K562 (cell line): Measurements from ENCODE around the gene METTL6. TPM values are rescaled to one million over a fixed set of nuclear protein-coding genes. Genes with fewer than 3 reads are reported as not detected.

Source experiments
- CREB1 ChIP-seq, 2 experiments: sonication (generic) in 1 of 2; formaldehyde crosslinking in 1 of 2; IDR thresholded peaks; 2 replicates each; pipeline versions ENCODE4 v1.6.1 to v1.8.0; 2012 to 2022; ENCODE audit warnings: inconsistent platforms in 1 of 2, mild to moderate bottlenecking in 1 of 2, missing genetic modification reagents in 1 of 2, moderate library complexity in 1 of 2
- DIDO1 ChIP-seq: fragments of 450-650 bp; IDR thresholded peaks from 2 replicates; pipeline ENCODE4 v1.6.1; 2016; ENCODE audit warnings: low read depth, missing biosample characterization, missing genetic modification characterization
- ETV6 ChIP-seq, 3 experiments: fragments of 150-350 bp in 1 of 3; sonication (generic) in 1 of 3; formaldehyde crosslinking in 1 of 3; IDR thresholded peaks; 2 replicates each; pipeline versions ENCODE4 v1.6.1 to v1.8.0; 2014 to 2022; ENCODE audit warnings: borderline replicate concordance in 2 of 3, low read depth in 2 of 3, antibody characterized with exemption in 1 of 3, low read length in 1 of 3, mild to moderate bottlenecking in 1 of 3, missing genetic modification reagents in 1 of 3
- FOXK2 ChIP-seq, 2 experiments: fragments of 450-650 bp; IDR thresholded peaks in 1 of 2; conservative IDR thresholded peaks in 1 of 2; 2 replicates each; pipeline ENCODE4 v1.6.1; 2016; ENCODE audit warnings: low read depth in 2 of 2, mild to moderate bottlenecking in 1 of 2
- FOXP1 ChIP-seq: sonication (generic); formaldehyde crosslinking; IDR thresholded peaks from 2 replicates; pipeline ENCODE4 v1.8.0; 2022; ENCODE audit warnings: mild to moderate bottlenecking, missing genetic modification reagents
- HDAC2 ChIP-seq: fragments of 450-650 bp; IDR thresholded peaks from 2 replicates; pipeline ENCODE4 v1.6.1; 2016; ENCODE audit warnings: mild to moderate bottlenecking
- HNRNPUL1 ChIP-seq: fragments of 200-400 bp; formaldehyde crosslinking; IDR thresholded peaks from 2 replicates; pipeline ENCODE4 v1.6.1; 2017; ENCODE audit warnings: low read length
- KDM4B ChIP-seq, 2 experiments: fragments of 450-650 bp in 1 of 2; sonication (generic) in 1 of 2; IDR thresholded peaks; 2 replicates each; pipeline ENCODE4 v1.6.1; 2016 to 2017; ENCODE audit warnings: borderline replicate concordance in 2 of 2, antibody characterized with exemption in 1 of 2, low read depth in 1 of 2, mild to moderate bottlenecking in 1 of 2
- KLF16 ChIP-seq: IDR thresholded peaks from 2 replicates; pipeline ENCODE4 v1.6.1; 2016; ENCODE audit warnings: antibody characterized with exemption
- MNT ChIP-seq, 2 experiments: fragments of 450-650 bp; conservative IDR thresholded peaks; 2 replicates each; pipeline ENCODE4 v1.6.1; 2017; ENCODE audit warnings: mild to moderate bottlenecking in 2 of 2, moderate library complexity in 2 of 2
- NBN ChIP-seq: fragments of 450-650 bp; IDR thresholded peaks from 2 replicates; pipeline ENCODE4 v1.6.1; 2016; ENCODE audit warnings: low read depth, mild to moderate bottlenecking
- NKRF ChIP-seq: fragments of 450-650 bp; IDR thresholded peaks from 2 replicates; pipeline ENCODE4 v1.6.1; 2016; ENCODE audit warnings: borderline replicate concordance
- NONO ChIP-seq, 2 experiments: fragments of 200-400 bp in 1 of 2; fragments of 450-650 bp in 1 of 2; formaldehyde crosslinking in 1 of 2; IDR thresholded peaks; 2 replicates each; pipeline ENCODE4 v1.6.1; 2017; ENCODE audit warnings: low read depth in 2 of 2, mild to moderate bottlenecking in 2 of 2, moderate library complexity in 2 of 2, low read length in 1 of 2
- PHF8 ChIP-seq: fragments of 200-600 bp; sonication (generic); IDR thresholded peaks from 2 replicates; pipeline ENCODE4 v1.6.1; 2012; ENCODE audit warnings: mixed run types, mild to moderate bottlenecking, inconsistent platforms, low read length, moderate library complexity, borderline replicate concordance
- ZBTB26 ChIP-seq: fragments of 450-650 bp; formaldehyde crosslinking; IDR thresholded peaks from 2 replicates; pipeline ENCODE4 v1.4.0; 2022; ENCODE audit warnings: missing genetic modification characterization
- ZNF324 ChIP-seq: fragments of 250-450 bp; sonication (Bioruptor Pico); IDR thresholded peaks from 2 replicates; pipeline ENCODE4 v1.4.0; 2020; ENCODE audit warnings: mild to moderate bottlenecking
- polyA plus RNA-seq, 8 experiments: library from polyadenylated mRNA; depleted of rRNA in 4 of 8; stranded (reverse) in 5 of 8; unstranded in 3 of 8; fragments of >200 nt; fragmentation: Nextera tagmentation in 2 of 8; fragmentation: Illumina TruSeq in 1 of 8; extraction: Ambion mirVana in 2 of 8; extraction: Trizol in 1 of 8; gene quantifications; 2 replicates each; pipeline versions ENCODE4 v1.2.1 to v1.2.3, GENCODE V29; 2011 to 2014; ENCODE audit warnings: inconsistent platforms in 1 of 8, missing spikeins in 1 of 8
- total RNA-seq, 7 experiments: library from RNA; depleted of rRNA in 6 of 7; stranded (reverse); fragments of >200 nt in 6 of 7; fragmentation: Illumina TruSeq in 2 of 7; extraction: Trizol in 2 of 7; gene quantifications; 2 replicates each; pipeline versions ENCODE4 v1.2.1 to v1.2.3, GENCODE V29; 2011 to 2021; ENCODE audit warnings: low replicate concordance in 1 of 7

The METTL6 gene
- total and polyA plus RNA-seq, 9 of the 15 experiments (the other 6 are each of a cell fraction or from before 2014, with no cell fraction given): 18.8 to 61.5 (median 33.9) TPM

- TF ChIP-seq PHF8 (peak; percentile 95), KLF16 (peak; percentile 32; the same call in 1 of the 2 replicates), FOXP1 (CRISPR knock-in tag) (0 out of 2 replicates have a peak, but pooled peaks have one; percentile 13), CREB1 (IDR thresholded peaks at IDR 0.05) (no peak; the same call in 1 of the 2 replicates), CREB1 (CRISPR knock-in tag; IDR thresholded peaks at IDR 0.05) (peak; percentile 45; the same call in 1 of the 2 replicates), NBN (0 out of 2 replicates have a peak, but pooled peaks have one; percentile 29), ETV6 (IDR thresholded peaks at IDR 0.05; ENCODE audit: borderline replicate concordance in 1 of 2, low read depth in 2 of 2, low read length in 1 of 2) (peak; percentile 90 to 94; a peak in 3 of 4 replicates), ETV6 (CRISPR knock-in tag; IDR thresholded peaks at IDR 0.05; ENCODE audit: borderline replicate concordance) (no peak), MNT (conservative IDR thresholded peaks at IDR 0.05) (peak; percentile 66 to 80; a peak in 3 of 4 replicates), KDM4B (IDR thresholded peaks at IDR 0.05; ENCODE audit: borderline replicate concordance in 2 of 2, low read depth in 1 of 2) (peak in 1 of 2 experiments; percentile 95; a peak in 1 of 4 replicates), DIDO1 (tag) (peak; percentile 93), ZNF324 (CRISPR knock-in tag) (no peak), FOXK2 (conservative IDR thresholded peaks at IDR 0.05 in 1 of 2, IDR thresholded peaks at IDR 0.05 in 1 of 2; ENCODE audit: low read depth in 2 of 2) (peak; percentile 23 to 42; a peak in 1 of 4 replicates), ZBTB26 (CRISPR knock-in tag) (no peak), HDAC2 (peak; percentile 74; the same call in 1 of the 2 replicates), NONO (IDR thresholded peaks at IDR 0.05; ENCODE audit: low read depth in 2 of 2, low read length in 1 of 2) (0 out of 4 replicates have a peak, but pooled peaks of 1 of the 2 experiments have one; percentile 30), HNRNPUL1 (no peak), NKRF (peak; percentile 85)
Observed at GRCh38 chr3:15427182-15427880, at the start of gene METTL6, which contains the start of gene EAF1 (continued).
